ENCODE measurements around the gene PTPN21.

DNA sequence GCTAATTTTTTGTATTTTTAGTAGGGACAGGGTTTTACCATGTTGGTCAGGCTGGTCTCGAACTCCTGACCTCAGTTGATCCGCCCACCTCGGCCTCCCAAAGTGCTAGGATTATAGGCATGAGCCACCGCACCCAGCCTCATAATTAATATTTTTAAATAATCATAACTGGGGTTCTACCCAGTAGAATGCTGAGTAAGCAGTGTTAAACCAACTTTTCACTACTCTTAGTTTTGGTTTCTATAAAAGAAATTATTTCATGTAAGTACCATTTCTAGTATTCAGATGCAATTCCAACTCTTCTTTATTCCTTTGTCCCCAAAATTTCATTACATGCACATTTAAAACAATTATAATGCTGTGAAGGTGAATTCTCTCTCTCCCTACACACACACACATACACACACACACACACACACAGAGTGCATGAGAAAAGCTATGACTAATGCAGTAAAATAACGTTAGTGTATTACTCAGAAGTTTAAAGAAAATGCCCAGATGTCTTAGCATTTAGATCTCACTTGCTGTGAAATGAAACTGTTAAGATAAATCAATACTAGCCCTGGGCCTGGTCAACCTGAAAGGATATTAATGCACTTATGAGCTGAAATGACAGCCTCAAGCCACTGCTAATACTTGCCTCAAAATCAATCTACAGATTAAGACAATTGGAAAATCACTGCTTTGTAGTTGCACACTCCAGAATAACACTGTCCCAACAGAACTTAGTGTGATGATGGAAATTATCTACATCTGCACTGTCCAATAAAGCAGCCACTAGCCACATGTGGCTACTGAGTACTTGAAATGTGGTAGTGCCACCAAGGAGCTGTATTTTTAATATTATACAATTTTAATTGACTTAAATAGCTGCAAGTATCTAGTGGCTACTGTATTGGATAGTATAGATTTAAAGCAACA, 36.0 kb downstream of the PTPN21 start:
- TF ChIP-seq, protein P1, sequence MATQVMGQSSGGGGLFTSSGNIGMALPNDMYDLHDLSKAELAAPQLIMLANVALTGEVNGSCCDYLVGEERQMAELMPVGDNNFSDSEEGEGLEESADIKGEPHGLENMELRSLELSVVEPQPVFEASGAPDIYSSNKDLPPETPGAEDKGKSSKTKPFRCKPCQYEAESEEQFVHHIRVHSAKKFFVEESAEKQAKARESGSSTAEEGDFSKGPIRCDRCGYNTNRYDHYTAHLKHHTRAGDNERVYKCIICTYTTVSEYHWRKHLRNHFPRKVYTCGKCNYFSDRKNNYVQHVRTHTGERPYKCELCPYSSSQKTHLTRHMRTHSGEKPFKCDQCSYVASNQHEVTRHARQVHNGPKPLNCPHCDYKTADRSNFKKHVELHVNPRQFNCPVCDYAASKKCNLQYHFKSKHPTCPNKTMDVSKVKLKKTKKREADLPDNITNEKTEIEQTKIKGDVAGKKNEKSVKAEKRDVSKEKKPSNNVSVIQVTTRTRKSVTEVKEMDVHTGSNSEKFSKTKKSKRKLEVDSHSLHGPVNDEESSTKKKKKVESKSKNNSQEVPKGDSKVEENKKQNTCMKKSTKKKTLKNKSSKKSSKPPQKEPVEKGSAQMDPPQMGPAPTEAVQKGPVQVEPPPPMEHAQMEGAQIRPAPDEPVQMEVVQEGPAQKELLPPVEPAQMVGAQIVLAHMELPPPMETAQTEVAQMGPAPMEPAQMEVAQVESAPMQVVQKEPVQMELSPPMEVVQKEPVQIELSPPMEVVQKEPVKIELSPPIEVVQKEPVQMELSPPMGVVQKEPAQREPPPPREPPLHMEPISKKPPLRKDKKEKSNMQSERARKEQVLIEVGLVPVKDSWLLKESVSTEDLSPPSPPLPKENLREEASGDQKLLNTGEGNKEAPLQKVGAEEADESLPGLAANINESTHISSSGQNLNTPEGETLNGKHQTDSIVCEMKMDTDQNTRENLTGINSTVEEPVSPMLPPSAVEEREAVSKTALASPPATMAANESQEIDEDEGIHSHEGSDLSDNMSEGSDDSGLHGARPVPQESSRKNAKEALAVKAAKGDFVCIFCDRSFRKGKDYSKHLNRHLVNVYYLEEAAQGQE (IDR thresholded peaks at IDR 0.05; ENCODE audit: insufficient replicate concordance, low read depth) = no peak
- TF ChIP-seq, protein P2, sequence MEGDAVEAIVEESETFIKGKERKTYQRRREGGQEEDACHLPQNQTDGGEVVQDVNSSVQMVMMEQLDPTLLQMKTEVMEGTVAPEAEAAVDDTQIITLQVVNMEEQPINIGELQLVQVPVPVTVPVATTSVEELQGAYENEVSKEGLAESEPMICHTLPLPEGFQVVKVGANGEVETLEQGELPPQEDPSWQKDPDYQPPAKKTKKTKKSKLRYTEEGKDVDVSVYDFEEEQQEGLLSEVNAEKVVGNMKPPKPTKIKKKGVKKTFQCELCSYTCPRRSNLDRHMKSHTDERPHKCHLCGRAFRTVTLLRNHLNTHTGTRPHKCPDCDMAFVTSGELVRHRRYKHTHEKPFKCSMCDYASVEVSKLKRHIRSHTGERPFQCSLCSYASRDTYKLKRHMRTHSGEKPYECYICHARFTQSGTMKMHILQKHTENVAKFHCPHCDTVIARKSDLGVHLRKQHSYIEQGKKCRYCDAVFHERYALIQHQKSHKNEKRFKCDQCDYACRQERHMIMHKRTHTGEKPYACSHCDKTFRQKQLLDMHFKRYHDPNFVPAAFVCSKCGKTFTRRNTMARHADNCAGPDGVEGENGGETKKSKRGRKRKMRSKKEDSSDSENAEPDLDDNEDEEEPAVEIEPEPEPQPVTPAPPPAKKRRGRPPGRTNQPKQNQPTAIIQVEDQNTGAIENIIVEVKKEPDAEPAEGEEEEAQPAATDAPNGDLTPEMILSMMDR (IDR thresholded peaks at IDR 0.05; ENCODE audit: insufficient read depth, low read length) = no peak
- TF ChIP-seq POLR2AphosphoS5 (IDR thresholded peaks at IDR 0.05; ENCODE audit: low read depth) = no peak
- no peak for TF ChIP-seq GABPA (IDR thresholded peaks at IDR 0.05; ENCODE audit: low read depth)
- no peak for TF ChIP-seq SPI1 (IDR thresholded peaks at IDR 0.05; ENCODE audit: borderline replicate concordance, low read depth)

Measured in HL-60 (cell line).